Measurements from ENCODE around the gene ACSL5.
"Not testable (repeated sequence)": the region's sequence is repeated elsewhere in the genome, so short reads cannot be mapped to it uniquely, and the experiment has no call there.

The ACSL5 gene

DNA sequence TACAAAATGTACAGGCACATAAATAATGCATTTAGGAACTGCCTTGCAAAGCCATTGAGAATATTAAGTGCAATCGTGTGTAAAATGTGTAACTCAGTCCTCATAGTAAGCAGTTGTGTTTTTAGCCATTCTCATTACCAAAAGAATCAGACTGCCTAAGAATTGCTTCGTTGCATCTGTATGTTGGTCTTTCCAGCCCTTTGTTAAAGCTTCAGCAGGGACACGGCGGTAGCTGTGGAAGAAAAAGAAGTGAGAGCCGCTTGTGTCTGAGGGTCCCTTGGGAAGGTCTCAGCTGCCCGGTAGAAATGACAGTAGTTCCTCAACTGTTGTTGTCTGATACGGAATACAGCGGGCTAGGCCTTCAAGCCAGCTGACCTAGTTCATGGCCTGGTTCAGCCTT is 22.8 kb upstream of the ACSL5 start:
- DNase-seq, result no peak

DNA sequence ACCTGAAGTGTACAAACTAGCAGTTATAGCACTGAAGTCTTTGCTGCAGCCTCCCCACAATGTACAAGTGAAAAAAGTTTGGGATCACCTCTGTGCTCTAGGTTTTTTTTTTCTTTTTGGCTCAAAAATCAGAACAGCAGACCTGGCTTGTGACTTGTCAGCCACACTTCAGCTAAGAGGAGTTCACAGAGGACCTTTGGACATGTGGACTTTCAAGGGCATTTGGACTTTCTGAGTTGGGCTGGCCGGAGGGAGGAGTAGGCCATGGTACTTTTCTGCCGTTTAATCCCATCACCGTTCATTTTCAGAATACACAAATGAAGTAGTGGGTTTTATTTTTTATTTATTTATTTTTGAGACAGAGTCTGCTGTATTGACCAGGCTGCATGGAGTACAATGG is 21.9 kb upstream of the ACSL5 start:
- DNase-seq, result no peak

DNA sequence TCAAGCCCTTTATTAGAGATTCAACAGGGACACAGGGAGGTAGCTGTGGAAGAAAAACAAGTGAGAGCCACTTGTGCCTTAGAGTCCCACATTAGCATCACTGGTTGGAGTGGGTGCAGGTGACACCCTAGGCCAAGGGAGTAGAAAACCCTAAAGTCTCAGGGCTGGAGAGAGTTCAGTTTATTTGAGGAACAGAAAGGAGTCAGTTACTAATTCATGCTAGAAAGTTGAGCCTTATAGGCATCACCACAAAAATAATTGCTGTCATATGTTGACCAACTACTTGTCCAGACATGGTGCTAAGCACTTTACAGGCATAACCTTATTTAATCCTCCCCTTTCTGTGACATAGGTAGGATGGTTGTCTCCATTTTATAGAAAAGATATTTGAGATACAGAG is 20.9 kb upstream of the ACSL5 start:
- DNase-seq, result no peak

DNA sequence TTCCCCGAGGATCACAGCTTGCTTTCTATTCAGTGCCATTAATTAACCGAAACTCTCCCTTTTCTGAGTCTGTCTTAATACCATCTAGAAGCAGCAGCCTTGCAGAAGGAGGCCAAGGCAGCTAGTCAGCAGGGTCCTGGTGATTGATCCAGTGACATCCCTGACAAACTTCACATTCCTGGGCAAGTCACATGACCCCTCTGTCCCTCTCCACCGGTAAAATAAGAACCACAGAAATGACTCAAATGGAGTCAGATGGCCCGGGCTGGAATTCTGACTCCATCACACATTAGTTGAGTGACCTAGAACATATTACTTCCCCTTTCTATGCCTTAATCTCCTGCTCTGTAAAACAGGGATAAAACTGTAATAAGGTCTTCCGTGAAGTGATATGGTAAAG is 17.2 kb upstream of the ACSL5 start:
- DNase-seq, result no peak

DNA sequence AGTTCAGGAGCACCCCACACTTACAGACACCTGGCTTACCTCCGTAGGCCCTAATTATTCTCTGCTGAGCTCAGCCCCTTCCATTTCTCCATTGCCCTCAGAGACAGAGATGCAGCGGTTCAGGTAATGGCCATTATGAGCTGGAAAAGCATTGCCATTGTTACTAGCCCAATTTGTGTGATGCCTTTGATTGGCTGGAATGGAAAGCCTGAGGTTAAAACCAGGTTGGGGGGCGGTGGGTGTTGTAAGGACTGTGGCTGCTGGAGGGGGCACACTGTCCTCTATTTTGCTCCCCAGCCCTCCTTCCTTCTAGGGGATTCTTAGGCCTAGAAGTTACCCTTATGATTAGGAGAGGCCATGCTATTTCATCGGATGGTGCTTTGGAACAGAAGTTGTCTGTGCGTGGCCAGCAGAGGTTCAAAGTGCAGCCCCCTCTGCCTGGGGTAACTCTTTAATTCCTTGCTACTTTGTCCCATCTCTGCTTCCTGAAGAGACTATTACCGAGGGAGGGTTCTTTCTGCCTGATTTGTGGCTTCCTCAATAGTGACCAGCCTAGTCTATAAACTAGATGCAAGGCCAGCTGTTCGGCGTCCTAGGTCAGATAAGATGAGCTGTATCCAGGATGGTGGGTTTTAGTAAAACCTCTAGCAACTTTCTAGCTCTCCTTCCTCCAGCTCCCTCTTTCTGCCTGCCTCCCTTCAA is 14.2 kb upstream of the ACSL5 start:
- DNase-seq, result no peak

DNA sequence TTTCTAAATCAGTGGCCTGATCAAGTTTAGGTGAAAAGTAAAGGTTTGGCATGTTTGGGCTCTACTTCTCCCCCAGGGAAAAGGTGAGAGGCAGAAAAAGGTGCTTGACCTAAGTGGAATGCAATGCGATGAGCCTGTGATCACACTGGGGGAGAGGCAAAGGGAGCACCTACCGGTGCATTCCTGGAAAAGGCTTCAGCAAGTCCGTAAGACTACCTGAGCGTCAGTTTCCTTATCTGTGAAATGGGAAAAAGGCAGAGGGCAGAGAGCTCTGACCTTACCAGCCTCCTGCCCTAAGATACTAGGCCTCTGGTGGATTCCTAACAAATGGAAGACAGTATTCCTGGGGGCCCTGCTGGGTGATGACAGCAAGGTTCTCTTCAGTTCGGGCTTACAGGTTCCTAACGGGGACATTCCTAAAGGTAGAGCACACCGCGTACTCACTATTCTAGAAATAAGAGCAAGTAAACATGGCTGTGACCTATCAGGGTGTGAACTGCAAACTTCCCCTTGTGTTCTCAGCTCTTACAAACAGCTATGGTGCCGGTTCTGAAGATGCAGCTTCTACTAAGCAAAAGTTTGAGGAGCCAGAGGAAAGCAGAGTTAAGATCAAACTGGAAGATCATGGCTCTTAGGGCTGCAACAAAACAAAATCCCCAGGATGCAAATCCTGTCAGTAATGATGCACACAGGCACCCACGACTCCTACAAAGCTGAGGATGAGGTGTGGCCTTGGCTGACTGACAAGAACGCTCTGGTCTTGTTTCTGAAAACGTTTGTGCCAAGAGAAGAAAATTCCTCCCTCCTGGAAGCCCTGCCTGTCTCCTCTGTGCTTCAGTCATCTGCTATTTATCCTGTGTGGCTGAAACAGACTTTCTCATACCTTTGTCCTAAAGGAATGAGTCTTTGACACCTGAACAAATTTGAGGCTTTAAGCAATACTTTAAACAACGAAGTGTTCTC is 13.3 kb upstream of the ACSL5 start:
- DNase-seq, result no peak

DNA sequence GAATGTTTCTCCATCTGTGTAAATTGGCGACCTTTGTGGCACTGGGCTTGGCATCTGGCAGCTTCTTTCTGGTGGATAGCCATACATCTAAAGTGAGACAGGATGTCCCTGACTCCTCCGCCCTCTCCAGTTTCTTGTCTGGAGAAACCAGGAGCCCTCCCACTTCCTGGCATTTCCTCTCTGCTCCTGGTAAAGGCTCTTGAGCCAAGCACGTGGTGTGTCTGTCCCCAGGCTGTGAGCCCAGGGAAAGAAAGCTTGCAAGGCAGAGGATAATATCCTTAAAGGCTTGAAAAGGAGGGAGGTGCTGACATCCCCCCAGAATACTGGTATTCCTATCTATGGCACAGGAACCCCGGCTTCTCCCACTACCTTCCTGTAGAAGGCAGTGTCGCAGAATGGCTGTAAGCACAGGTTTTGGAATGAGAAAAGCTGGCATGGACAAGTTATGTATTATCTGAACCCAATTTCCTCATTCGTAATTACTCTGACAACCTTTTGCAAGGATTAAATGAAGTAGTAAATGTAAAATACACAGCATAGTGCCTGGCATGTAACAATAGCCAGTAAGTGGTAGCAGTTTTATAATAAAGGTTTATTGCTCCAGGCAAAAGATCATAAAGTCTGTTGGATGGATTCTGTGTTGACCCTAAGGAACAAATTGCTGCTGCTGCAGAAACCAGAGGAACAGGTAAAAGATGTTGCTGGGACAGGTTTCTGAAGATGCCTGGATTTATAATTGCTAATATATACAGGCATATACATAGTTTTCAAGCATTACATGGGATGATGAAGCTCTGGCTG is 11.8 kb upstream of the ACSL5 start:
- DNase-seq, result no peak

DNA sequence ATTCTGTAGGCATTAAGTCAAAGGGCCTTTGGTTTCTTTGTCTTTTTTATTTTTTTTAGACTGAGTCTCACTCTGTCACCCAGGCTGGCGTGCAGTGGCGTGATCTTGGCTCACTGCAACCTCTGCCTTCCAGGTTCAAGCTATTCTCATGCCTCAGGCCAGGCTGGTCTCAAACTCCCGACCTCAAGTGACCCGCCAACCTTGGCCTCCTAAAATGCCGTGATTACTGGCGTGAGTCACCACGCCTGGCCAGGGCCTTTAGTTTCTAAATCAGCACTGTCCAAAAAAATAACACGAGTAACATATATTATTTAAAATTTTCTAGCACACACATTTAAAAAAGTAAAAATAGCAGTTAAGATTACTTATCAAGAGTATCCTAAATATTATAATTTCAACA is 11.1 kb upstream of the ACSL5 start:
- DNase-seq, result no peak

DNA sequence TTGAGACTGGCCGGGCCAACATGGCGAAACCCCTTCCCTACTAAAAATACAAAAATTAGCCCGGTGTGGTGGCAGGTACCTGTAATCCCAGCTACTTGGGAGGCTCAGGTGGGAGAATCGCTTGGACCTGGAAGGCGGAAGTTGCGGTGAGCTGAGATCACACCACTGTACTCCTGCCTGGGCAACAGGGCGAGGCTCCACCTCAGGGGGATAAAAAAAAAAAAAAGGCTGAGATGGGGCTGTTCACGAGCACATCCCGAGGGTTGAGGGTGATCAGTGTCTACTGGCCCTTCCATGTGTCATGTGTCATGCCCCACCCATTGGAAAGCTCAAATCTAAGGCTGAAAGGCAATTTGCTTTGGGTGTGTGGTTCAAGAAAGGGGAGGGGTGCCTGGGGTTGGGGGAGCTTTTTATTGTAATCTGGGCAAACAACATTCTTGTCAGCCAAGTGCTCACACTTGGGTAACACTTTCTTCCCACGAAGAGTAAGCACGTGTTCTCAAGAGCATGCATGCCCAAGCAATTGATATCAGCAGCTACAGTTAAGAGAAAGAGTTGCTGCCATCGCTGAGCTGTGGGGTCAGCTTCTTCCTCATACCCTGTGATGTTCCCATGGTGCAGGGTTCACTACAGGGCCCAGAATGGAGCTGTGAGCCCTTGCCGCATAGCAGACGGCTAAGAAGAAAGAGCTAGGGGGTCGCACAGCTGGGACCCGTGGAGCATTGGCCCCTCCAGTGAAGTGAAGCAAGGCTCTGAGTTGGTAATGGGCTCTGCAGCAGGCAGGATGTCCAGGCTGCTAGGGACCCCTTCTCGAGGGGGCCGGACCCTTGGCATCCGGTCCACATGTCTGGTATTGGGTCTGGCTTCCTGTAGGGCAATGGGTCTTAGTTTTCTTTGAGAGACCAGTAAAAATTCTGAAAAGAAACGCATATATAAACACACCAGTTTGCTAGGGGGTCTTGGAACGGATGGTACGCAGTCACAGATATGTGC is 9.9 kb upstream of the ACSL5 start:
- no peak for DNase-seq

DNA sequence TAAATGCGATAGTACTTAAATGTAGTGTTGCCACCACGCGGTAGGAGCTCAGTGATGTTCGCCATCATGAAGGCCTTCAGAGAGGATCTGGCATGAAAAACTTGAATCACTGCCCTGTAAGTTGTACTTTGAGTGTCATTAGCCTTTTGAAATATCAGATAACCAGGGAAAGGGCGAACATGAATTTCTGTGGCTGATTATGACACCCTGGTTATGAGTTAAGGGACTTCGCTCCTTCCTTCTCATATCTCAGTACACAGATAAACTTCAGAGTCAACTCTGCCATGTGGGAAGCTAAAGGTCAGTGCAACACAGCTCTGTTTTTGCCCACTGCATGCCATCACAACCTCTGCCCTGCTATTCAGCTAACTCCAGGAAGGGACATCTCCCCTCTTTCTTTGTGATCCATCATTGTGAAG is 8.9 kb upstream of the ACSL5 start:
- no peak for DNase-seq

DNA sequence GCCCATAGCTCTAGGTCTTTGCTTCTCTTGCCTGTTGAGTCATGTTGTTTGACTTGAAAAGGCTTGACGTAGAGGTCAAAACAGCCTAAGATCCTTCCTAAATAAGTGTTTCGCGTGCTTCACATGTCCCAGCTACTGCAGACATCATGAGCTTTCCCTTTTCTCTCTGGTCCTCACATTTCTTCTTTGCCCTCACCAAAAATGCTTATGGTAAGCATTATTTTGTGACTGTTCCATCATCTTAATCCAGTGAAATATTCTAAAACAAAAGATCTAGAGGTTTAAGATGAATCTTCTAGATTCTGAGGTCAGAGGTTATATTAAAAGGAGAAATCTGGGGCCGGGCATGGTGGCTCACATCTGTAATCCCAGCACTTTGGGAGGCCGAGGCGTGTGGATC is 8.5 kb upstream of the ACSL5 start:
- DNase-seq, result no peak

DNA sequence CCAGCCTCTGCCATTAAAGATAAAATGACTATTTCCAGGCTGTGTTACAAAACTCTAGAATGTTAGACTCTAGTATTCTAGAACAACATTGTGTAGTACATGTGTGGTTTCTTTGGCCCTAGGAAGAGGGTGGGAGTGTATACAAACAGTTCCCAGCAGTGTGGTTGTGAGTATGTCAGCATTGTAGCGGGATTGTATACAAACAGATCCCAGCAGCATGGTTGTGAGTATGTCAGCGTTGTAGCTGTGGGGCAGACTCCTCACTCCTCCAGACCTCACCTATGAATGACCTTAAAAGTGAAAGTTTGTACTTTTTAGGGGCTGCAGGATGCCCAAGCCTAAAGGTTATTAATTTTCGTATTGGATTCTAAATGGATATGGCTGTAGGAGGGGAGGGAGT is 6.9 kb upstream of the ACSL5 start:
- no peak for DNase-seq

DNA sequence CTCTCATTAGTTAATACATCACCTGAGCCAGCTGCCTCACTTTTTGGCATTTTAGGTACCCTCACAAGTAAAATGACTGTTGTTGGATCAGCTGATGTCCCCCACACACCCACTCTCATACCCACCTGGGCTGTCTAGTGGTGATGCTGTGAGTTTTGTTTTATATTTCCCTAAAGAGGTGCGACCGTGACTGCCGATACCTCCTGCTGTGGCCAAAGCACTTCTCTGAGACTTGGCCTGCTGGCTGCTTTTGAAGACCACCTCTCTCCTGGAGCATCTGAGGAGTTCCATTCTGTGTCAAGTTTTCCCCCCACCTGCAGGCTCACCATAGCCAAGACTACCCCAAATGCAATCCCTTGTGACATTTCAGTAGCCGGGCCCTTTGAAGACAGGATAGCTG is 6.4 kb upstream of the ACSL5 start:
- DNase-seq, result no peak

DNA sequence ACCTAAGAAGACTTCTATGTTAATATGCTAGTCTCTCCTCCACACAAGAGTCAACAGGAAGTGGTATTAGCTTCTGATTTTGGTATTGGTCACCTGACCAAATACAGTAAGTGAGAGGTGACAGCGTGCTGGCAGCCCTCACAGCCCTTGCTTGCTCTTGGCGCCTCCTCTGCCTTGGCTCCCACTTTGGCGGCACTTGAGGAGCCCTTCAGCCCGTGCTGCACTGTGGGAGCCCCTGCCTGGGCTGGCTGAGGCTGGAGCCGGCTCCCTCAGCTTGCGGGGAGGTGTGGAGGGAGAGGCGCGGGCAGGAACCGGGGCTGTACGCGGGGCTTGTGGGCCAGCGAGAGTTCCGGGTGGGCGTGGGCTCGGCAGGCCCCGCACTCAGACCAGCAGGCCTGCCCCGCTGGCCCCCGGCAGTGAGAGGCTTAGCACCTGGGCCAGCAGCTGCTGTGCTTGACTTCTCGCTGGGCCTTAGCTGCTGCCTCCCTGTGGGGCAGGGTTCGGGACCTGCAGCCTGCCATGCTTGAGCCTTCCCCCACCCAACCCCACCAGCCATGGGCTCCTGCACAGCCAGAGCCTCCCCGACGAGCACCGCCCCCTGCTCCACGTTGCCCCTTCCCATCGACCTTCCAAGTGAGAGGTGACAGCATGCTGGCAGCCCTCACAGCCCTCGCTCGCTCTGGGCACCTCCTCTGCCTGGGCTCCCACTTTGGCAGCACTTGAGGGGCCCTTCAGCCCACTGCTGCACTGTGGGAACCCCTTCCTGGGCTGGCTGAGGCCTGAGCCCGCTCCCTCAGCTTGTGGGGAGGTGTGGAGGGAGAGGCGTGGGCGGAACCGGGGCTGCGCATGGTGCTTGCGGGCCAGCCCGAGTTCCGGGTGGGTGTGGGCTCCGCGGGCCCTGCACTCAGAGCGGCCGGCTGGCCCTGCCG is 4.2 kb upstream of the ACSL5 start:
- no peak for DNase-seq

DNA sequence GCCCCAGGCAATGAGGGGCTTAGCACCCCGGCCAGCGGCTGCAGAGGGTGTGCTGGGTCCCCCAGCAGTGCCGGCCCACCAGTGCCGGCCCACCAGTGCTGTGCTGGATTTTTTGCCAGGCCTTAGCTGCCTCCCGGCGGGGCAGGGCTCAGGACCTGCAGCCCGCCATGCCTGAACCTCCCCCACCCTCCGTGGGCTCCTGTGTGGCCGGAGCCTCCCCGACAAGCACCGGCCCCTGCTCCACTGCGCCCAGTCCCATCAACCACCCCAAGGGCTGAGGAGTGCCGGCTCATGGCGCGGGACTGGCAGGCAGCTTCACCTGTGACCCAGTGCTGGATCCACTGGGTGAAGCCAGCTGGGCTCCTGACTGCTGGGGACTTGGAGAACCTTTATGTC is 3.5 kb upstream of the ACSL5 start:
- DNase-seq, result no peak

DNA sequence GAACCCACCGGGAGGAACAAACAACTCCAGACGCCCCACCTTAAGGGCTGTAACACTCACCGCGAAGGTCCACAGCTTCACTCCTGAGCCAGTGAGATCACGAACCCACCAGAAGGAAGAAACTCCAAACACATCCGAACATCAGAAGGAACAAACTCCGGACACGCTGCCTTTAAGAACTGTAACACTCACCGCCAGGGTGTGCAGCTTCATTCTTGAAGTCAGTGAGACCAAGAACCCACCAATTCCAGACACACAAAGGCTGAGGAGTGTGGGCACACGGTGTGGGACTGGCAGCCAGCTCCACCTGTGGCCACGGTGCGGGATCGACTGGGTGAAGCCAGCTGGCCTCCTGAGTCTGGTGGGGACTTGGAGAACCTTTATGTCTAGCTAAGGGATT is 2.6 kb upstream of the ACSL5 start:
- not testable (repeated sequence) for DNase-seq

DNA sequence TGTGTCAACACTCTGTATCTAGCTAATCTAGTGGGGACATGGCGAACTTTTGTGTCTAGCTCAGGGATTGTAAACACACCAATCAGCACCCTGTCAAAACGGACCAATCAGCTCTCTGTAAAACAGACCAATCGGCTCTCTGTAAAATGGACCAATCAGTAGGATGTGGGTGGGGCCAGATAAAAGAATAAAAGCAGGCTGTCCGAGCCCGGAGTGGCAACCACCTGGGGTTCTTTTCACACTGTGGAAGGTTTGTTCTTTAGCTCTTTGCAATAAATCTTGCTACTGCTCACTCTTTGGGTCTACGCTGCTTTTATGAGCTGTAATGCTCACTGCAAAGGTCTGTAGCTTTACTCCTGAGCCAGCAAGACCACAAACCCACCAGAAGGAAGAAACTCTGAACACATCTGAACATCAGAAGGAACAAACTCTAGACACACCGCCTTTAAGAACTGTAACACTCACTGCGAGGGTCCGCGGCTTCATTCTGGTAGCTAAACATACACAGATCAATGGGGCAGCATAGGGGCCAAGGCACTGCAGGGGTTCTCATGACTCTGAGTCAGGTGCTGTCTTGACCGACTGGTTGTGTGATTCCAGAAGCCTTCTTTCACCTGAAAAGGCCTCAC is 1.6 kb upstream of the ACSL5 start:
- not testable (repeated sequence) for DNase-seq

DNA sequence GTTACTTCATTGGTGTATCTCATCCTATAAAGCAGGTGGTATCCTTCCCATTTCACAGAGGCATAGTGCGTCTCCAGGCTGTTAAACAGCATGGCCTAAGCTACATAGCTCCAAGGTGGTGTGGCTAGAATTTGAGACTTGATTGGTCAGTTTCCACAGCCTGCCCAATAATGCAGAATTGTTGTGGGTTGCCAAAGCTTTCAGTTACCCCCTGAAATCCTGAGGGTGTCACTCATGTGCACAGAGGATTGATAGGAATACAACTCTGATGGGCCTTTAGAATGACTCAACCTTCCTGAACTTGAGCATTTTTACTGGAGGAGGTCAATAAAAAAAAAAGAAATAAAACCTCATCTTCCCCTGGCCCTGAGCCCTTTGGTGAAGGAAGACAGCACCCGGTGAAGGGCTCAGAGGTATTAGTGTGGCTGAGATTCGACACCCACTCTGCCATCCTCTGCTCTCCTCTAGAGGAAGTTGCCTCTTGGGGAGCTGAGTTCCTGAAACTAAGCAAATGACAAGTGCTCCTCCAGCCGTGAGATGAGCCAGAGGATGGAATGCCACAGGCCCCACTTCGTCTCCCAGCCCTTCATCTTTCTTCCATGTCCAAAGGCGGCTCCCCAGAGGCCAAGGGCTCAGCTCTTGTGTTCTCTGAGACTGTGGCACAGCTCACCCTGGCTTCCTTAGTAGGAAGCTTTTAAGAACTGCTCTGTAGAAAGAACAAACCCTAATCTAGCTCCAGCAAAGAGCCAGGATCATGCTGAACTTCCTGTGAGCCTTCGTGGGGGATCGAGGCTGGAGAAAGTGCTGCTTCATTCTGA is 1.0 kb downstream of the ACSL5 start:
- DNase-seq, result no peak

DNA sequence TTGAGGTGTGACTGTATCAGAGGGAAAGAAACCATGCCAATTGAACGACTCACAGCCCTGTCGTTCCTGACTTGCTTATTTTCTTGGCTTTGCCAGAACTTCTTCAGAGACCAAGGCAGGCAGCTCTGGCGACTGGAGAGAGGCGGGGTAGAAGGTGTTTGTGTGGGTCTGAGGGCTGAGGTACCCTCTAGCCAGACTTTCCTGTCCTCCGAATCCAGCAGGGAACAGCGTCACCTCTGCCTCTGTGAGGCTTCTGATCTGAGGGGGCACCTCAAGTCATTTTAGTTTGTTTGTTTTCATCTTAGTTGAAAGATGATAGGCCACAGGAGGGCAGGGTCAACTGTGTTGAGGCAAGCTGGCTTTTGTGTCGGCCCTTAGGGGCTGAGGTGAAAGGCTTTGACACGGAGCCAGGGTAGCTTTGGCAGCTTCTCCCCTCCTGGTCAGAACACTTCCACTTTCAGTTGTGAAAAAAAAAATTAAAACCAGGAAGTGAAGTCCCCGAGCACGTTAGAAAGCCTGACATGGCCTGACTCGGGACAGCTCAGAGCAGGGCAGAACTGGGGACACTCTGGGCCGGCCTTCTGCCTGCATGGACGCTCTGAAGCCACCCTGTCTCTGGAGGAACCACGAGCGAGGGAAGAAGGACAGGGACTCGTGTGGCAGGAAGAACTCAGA is 1.9 kb downstream of the ACSL5 start:
- DNase-seq, result no peak

All from NCI-H2171 (cell line).